Adrenal gland (tissue), 5 donors: ENCODE results near the gene SEC11A.

ENCODE experiments used
- POLR2A ChIP-seq, 2 donors: fragments of 450-650 bp; IDR thresholded peaks; one replicate each; pipeline ENCODE4 v1.6.1; 2017; ENCODE audit warnings: antibody characterized with exemption in 2 of 2, mild to moderate bottlenecking in 2 of 2, moderate library complexity in 1 of 2
- TF ChIP-seq, protein P1 (sequence below), 6 experiments: fragments of 450-650 bp in 4 of 6; fragments of 200-600 bp in 2 of 6; sonication (generic) in 1 of 6; IDR thresholded peaks; 1 replicate in 5 of 6; 2 replicates in 1 of 6; pipeline versions ENCODE4 v1.5.1 to v1.8.0; 2016 to 2021; ENCODE audit warnings: antibody characterized with exemption in 6 of 6, mild to moderate bottlenecking in 2 of 6, moderate library complexity in 1 of 6
- donor health status: DM: no; HTN: no; CAD: no.

DNA sequence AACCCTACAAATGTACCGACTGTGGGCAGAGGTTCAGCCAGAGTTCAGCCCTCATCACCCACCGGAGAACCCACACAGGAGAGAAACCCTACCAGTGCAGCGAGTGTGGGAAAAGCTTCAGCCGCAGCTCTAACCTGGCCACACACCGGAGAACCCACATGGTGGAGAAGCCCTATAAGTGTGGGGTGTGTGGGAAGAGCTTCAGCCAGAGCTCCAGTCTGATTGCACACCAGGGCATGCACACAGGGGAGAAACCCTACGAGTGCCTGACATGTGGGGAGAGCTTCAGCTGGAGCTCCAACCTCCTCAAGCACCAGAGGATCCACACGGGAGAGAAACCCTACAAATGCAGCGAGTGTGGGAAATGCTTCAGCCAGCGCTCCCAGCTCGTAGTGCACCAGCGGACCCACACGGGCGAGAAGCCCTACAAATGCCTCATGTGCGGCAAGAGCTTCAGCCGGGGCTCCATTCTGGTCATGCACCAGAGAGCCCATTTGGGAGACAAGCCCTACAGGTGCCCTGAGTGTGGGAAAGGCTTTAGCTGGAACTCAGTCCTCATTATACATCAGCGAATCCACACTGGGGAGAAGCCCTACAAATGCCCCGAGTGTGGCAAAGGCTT, 94.5 kb downstream of the SEC11A start:
- no peak for TF ChIP-seq POLR2A (IDR thresholded peaks at IDR 0.05)
- TF ChIP-seq, protein P1, sequence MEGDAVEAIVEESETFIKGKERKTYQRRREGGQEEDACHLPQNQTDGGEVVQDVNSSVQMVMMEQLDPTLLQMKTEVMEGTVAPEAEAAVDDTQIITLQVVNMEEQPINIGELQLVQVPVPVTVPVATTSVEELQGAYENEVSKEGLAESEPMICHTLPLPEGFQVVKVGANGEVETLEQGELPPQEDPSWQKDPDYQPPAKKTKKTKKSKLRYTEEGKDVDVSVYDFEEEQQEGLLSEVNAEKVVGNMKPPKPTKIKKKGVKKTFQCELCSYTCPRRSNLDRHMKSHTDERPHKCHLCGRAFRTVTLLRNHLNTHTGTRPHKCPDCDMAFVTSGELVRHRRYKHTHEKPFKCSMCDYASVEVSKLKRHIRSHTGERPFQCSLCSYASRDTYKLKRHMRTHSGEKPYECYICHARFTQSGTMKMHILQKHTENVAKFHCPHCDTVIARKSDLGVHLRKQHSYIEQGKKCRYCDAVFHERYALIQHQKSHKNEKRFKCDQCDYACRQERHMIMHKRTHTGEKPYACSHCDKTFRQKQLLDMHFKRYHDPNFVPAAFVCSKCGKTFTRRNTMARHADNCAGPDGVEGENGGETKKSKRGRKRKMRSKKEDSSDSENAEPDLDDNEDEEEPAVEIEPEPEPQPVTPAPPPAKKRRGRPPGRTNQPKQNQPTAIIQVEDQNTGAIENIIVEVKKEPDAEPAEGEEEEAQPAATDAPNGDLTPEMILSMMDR (IDR thresholded peaks at IDR 0.05): no peak
